K562 (cell line): ENCODE measurements around the gene PGP. TPM values are rescaled to one million over a fixed set of nuclear protein-coding genes. Genes with fewer than 3 reads are reported as not detected.
A peak's percentile ranks its signal among the peaks of the same experiment; 100 is the strongest.

Source experiments
- ATAC-seq: fragments of 200-7000 bp; cut with Tn5 transposase; 3 replicates; pipeline ENCODE4 v1.9.1; 2020; ENCODE audit warnings: moderate library complexity
- BruUV-seq: library from RNA; stranded (reverse); fragments of 400-500 nt; replicated peaks from 2 replicates; lab custom pipeline; 2021; lab: Mats Ljungman, UMichigan
- CTCF ChIA-PET: fragments of 300-600 bp; formaldehyde crosslinking; extraction: SDS; loops from one replicate; lab custom pipeline; 2021; ENCODE audit warnings: low intra/inter-chr PET ratio; lab: Yijun Ruan, JAX
- POLR2A ChIA-PET: fragments of 300-600, 350-650 bp; sonication (Branson Sonifier 250); formaldehyde crosslinking; extraction: SDS; loops from one replicate; lab custom pipeline; 2021; ENCODE audit warnings: antibody characterized with exemption, inconsistent platforms; lab: Yijun Ruan, JAX
- DNase-seq, 4 experiments: peaks; one replicate each; pipeline versions ENCODE4 v3.0.0 to v3.0.0-alpha.2; 2011 to 2018; ENCODE audit warnings: low spot score in 3 of 4, mixed read lengths in 3 of 4; ENCODE audit errors: extremely low read depth in 1 of 4
- FAIRE-seq: peaks from 2 replicates; lab custom pipeline; 2011; peaks lifted over from hg19 to GRCh38; lab: Jason Lieb, UNC
- H2AFZ ChIP-seq: 2 replicates; pipeline ENCODE4 v1.6.0; 2011; ENCODE audit warnings: low read depth, low read length, control low read depth, inconsistent platforms
- H3K27ac ChIP-seq: fragments of 200-600 bp; 3 replicates; pipeline ENCODE4 v1.8.0; 2011; ENCODE audit warnings: low read depth, mild to moderate bottlenecking, control low read depth, inconsistent platforms, low read length, moderate library complexity, mixed read lengths; ENCODE audit errors: extremely low read depth
- H3K27me3 ChIP-seq, 2 experiments: fragments of 300-600 bp in 1 of 2; 2 replicates in 1 of 2; 3 replicates in 1 of 2; pipeline versions ENCODE4 v1.6.0 to v1.8.0; 2011; ENCODE audit warnings: inconsistent platforms in 2 of 2, low read length in 2 of 2, mild to moderate bottlenecking in 1 of 2, mixed read lengths in 1 of 2, moderate library complexity in 1 of 2; ENCODE audit not compliant: control insufficient read depth in 2 of 2, insufficient read depth in 2 of 2
- H3K36me3 ChIP-seq: fragments of 300-600 bp; 3 replicates; pipeline ENCODE4 v1.8.0; 2011; ENCODE audit warnings: mild to moderate bottlenecking, low read length, inconsistent platforms; ENCODE audit not compliant: control insufficient read depth, insufficient read depth
- H3K4me1 ChIP-seq, 2 experiments: fragments of 200-600 bp in 1 of 2; replicated peaks in 1 of 2; 2 replicates in 1 of 2; 3 replicates in 1 of 2; pipeline versions ENCODE4 v1.5.1 to v1.8.0; 2011; ENCODE audit warnings: inconsistent platforms in 2 of 2, low read length in 2 of 2, mild to moderate bottlenecking in 1 of 2, mixed read lengths in 1 of 2, moderate library complexity in 1 of 2; ENCODE audit not compliant: control insufficient read depth in 2 of 2, insufficient read depth in 2 of 2
- H3K4me2 ChIP-seq: 2 replicates; pipeline ENCODE4 v1.6.1; 2011; ENCODE audit warnings: low read length, control low read depth, inconsistent platforms, mixed read lengths; ENCODE audit not compliant: insufficient read depth
- H3K4me3 ChIP-seq: fragments of 200-600 bp; sonication (generic), shearing (Covaris generic); 2 replicates; pipeline ENCODE4 v1.5.1; 2016; ENCODE audit warnings: control low read depth, inconsistent platforms
- H3K79me2 ChIP-seq: fragments of 200-600 bp; 3 replicates; pipeline ENCODE4 v1.8.0; 2011; ENCODE audit warnings: low read length, inconsistent platforms; ENCODE audit not compliant: control insufficient read depth, insufficient read depth
- H3K9ac ChIP-seq, 2 experiments: 2 replicates each; pipeline versions ENCODE4 v1.6.0 to v1.6.1; 2011; ENCODE audit warnings: low read depth in 2 of 2, low read length in 2 of 2, control low read depth in 1 of 2, inconsistent platforms in 1 of 2, mild to moderate bottlenecking in 1 of 2, mixed read lengths in 1 of 2; ENCODE audit not compliant: insufficient read depth in 1 of 2
- H3K9me1 ChIP-seq: one replicate; pipeline ENCODE4 v1.6.0; 2011; ENCODE audit warnings: inconsistent platforms, mild to moderate bottlenecking, low read length, moderate library complexity; ENCODE audit not compliant: control insufficient read depth, insufficient read depth
- H3K9me3 ChIP-seq: replicated peaks from 2 replicates; pipeline ENCODE4 v1.5.1; 2011; ENCODE audit warnings: low read depth, low read length, inconsistent platforms; ENCODE audit not compliant: control insufficient read depth, insufficient read depth
- H4K20me1 ChIP-seq: replicated peaks from 2 replicates; pipeline ENCODE4 v1.6.1; 2011; ENCODE audit warnings: low read length, inconsistent platforms, mixed read lengths; ENCODE audit not compliant: control insufficient read depth, insufficient read depth
- ETV5 ChIP-seq: sonication (generic); formaldehyde crosslinking; IDR thresholded peaks from 2 replicates; pipeline ENCODE4 v1.4.0; 2020; ENCODE audit warnings: low read depth, mild to moderate bottlenecking, missing genetic modification reagents
- EZH2 ChIP-seq: IDR thresholded peaks from 2 replicates; pipeline ENCODE4 v1.6.1; 2012; ENCODE audit warnings: low read depth, mild to moderate bottlenecking, inconsistent platforms, low read length, borderline replicate concordance
- KAT8 ChIP-seq: fragments of 450-650 bp; IDR thresholded peaks from 2 replicates; pipeline ENCODE4 v1.6.1; 2016; ENCODE audit warnings: low read depth, mild to moderate bottlenecking
- KLF16 ChIP-seq: IDR thresholded peaks from 2 replicates; pipeline ENCODE4 v1.6.1; 2016; ENCODE audit warnings: antibody characterized with exemption
- POLR2A ChIP-seq: fragments of 450-650 bp; conservative IDR thresholded peaks from 2 replicates; pipeline ENCODE4 v1.6.1; 2016
- POLR2G ChIP-seq: fragments of 200-400 bp; formaldehyde crosslinking; IDR thresholded peaks from 2 replicates; pipeline ENCODE4 v1.6.1; 2017; ENCODE audit warnings: low read depth, mild to moderate bottlenecking, antibody characterized with exemption, low read length, moderate library complexity
- TCF7L2 ChIP-seq: fragments of 150-350 bp; IDR thresholded peaks from 2 replicates; pipeline ENCODE4 v1.6.1; 2016; ENCODE audit warnings: low read depth, mild to moderate bottlenecking, low read length, moderate library complexity
- ZNF121 ChIP-seq: sonication (generic); formaldehyde crosslinking; conservative IDR thresholded peaks from 2 replicates; pipeline ENCODE4 v1.8.0; 2022; ENCODE audit warnings: missing genetic modification reagents
- WGBS: fragments of 100-300 bp; shearing (Covaris generic); methylation state at CpG from one replicate; pipeline ENCODE4 v1.1.6; 2016; ENCODE audit warnings: low coverage, mixed read lengths; ENCODE audit not compliant: insufficient coverage; ENCODE audit errors: missing lambda C conversion rate; 5-methylcytosine and 5-hydroxymethylcytosine counted together
- in situ Hi-C: fragments of 300-500 bp; cut with MboI; formaldehyde crosslinking; loops from 4 replicates; pipeline ENCODE4 v1.15.0; 2018; ENCODE audit warnings: inconsistent platforms, mixed read lengths
- intact Hi-C: fragments of 100-400 bp; cut with micrococcal nuclease; formaldehyde crosslinking; loops from 2 replicates; pipeline ENCODE4 v1.14.2; 2022
- polyA plus RNA-seq, 8 experiments: library from polyadenylated mRNA; depleted of rRNA in 4 of 8; stranded (reverse) in 5 of 8; unstranded in 3 of 8; fragments of >200 nt; fragmentation: Nextera tagmentation in 2 of 8; fragmentation: Illumina TruSeq in 1 of 8; extraction: Ambion mirVana in 2 of 8; extraction: Trizol in 1 of 8; gene quantifications; 2 replicates each; pipeline versions ENCODE4 v1.2.1 to v1.2.3, GENCODE V29; 2011 to 2014; ENCODE audit warnings: inconsistent platforms in 1 of 8, missing spikeins in 1 of 8
- total RNA-seq, 7 experiments: library from RNA; depleted of rRNA in 6 of 7; stranded (reverse); fragments of >200 nt in 6 of 7; fragmentation: Illumina TruSeq in 2 of 7; extraction: Trizol in 2 of 7; gene quantifications; 2 replicates each; pipeline versions ENCODE4 v1.2.1 to v1.2.3, GENCODE V29; 2011 to 2021; ENCODE audit warnings: low replicate concordance in 1 of 7
- TF ChIP-seq, protein P1 (sequence below): sonication (generic); formaldehyde crosslinking; IDR thresholded peaks from 2 replicates; pipeline ENCODE4 v1.9.0; 2022; ENCODE audit warnings: mild to moderate bottlenecking, missing genetic modification reagents
- TF ChIP-seq, protein P2 (sequence below): IDR thresholded peaks from 2 replicates; pipeline ENCODE4 v1.6.1; 2012; ENCODE audit warnings: low read depth, low read length, improper control_type of control experiment, borderline replicate concordance
- TF ChIP-seq, protein P3 (sequence below), 2 experiments: IDR thresholded peaks; 2 replicates each; pipeline ENCODE4 v1.6.1; 2011; ENCODE audit warnings: borderline replicate concordance in 1 of 2, control low read depth in 1 of 2, low read depth in 1 of 2, low read length in 1 of 2, mild to moderate bottlenecking in 1 of 2, mixed read lengths in 1 of 2, moderate library complexity in 1 of 2; ENCODE audit not compliant: insufficient read depth in 1 of 2, insufficient read length in 1 of 2, poor library complexity in 1 of 2, severe bottlenecking in 1 of 2; ENCODE audit errors: extremely low read depth in 1 of 2

PGP gene
- total and polyA plus RNA-seq, 9 of the 15 experiments (the other 6 are each of a cell fraction or from before 2014, with no cell fraction given): 1.1 to 57.6 (median 19.6) TPM

DNA sequence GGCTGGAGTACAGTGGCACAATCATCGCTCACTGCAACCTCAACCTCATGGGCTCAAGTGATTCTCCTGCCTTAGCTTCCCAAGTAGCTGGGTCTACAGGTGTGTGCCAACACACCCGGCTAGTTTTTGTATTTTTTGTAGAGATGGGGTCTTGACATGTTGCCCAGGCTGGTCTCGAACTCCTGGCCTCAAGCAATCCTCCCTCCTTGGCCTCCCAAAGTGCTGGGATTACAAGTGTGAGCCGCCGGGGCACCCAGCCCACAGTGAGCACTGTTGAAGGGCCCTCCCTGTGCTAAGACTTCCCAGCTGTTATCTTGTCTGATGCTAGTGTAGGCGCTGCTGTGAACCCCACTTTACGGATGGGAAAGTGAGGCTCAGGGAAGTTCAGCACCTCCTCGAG lies 26.2 kb downstream of the PGP start:
- DNase-seq (no peak), FAIRE-seq (no peak), ATAC-seq (no peak)
- Histone ChIP-seq H3K36me3 (no peaks in the 10 kb centered on the region), H3K9ac (peak overlapping the region in 1 of 2 experiments; percentile 71; a peak in 2 of 4 replicates), H3K79me2 (no peaks in the 10 kb centered on the region), H4K20me1 (0 out of 2 replicates have a peak, but pooled peaks cover 3% of the 10 kb centered on the region), H3K27me3 (no peaks in the 10 kb centered on the region), H3K27ac (no peak overlapping the region), H3K9me3 (no peaks in the 10 kb centered on the region), H3K4me2 (no peak overlapping the region), H3K9me1 (no peaks in the 10 kb centered on the region), H3K4me1 (peaks cover 0 to 68% of the 10 kb centered on the region in 2 experiments; a peak in 2 of 5 replicates), H3K4me3 (no peak overlapping the region), H2AFZ (no peak overlapping the region)
- ChIA-PET POLR2A (no interaction called here), CTCF (no interaction called here)
- no peak for TF ChIP-seq EZH2
- peak; percentile 69; the same call in 1 of the 2 replicates for TF ChIP-seq ZNF121 (CRISPR knock-in tag)
- no TSS peak for BruUV-seq
- 74% methylated on average over 7 of the region's 8 CpGs for WGBS
- in situ Hi-C loops (no loop called here), intact Hi-C loops (no loop called here)

DNA sequence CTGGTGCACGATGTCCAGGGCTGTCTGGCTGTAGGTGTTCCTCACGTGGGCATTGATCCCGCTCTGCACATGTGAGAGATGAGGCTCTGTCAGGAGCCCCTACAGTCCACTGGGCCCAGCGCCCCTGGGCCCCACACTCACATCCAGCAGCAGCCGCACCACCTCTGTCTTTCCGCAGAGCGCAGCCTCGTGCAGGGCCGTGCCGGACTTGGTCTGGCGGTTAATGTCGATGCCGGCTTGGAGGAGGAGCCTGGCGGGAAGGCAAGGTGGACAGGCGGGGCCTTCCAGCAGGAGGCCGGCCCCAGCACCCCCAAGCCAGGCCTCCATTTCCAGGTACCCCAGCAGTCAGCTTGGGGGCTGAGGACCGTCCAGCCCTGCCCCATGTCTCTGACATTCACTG lies 27.4 kb downstream of the PGP start:
- Histone ChIP-seq H3K9ac (peak overlapping the region in 1 of 2 experiments; percentile 89; a peak in 3 of 4 replicates), H3K79me2 (no peaks in the 10 kb centered on the region), H3K27ac (no peak overlapping the region), H3K4me2 (0 out of 2 replicates have a peak overlapping the region, but pooled peaks have one; percentile 8), H3K27me3 (no peaks in the 10 kb centered on the region), H3K9me3 (no peaks in the 10 kb centered on the region), H3K9me1 (no peaks in the 10 kb centered on the region), H2AFZ (peak overlapping the region; percentile 68), H3K36me3 (no peaks in the 10 kb centered on the region), H3K4me1 (peaks cover 0 to 80% of the 10 kb centered on the region in 2 experiments; a peak in 2 of 5 replicates), H4K20me1 (0 out of 2 replicates have a peak, but pooled peaks cover under 1% of the 10 kb centered on the region), H3K4me3 (no peak overlapping the region; the same call in 1 of the 2 replicates)
- CTCF ChIA-PET: no interaction called here
- POLR2A ChIA-PET: no interaction called here
- DNase-seq (peak; percentile 36 to 42 (median 38)), FAIRE-seq (peak; percentile 35), ATAC-seq (peak; percentile 77)
- BruUV-seq: no TSS peak
- 28% methylated on average over 17 of the region's 17 CpGs for WGBS
- in situ Hi-C loops: no loop called here
- intact Hi-C loops: no loop called here
- TF ChIP-seq KAT8 (no peak), POLR2G (peak; percentile 60), ETV5 (CRISPR knock-in tag) (no peak), KLF16 (no peak), POLR2A (peak; percentile 37; the same call in 1 of the 2 replicates), TCF7L2 (no peak)
- TF ChIP-seq, protein P1, sequence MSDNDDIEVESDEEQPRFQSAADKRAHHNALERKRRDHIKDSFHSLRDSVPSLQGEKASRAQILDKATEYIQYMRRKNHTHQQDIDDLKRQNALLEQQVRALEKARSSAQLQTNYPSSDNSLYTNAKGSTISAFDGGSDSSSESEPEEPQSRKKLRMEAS: peak; percentile 77
- TF ChIP-seq, protein P2, sequence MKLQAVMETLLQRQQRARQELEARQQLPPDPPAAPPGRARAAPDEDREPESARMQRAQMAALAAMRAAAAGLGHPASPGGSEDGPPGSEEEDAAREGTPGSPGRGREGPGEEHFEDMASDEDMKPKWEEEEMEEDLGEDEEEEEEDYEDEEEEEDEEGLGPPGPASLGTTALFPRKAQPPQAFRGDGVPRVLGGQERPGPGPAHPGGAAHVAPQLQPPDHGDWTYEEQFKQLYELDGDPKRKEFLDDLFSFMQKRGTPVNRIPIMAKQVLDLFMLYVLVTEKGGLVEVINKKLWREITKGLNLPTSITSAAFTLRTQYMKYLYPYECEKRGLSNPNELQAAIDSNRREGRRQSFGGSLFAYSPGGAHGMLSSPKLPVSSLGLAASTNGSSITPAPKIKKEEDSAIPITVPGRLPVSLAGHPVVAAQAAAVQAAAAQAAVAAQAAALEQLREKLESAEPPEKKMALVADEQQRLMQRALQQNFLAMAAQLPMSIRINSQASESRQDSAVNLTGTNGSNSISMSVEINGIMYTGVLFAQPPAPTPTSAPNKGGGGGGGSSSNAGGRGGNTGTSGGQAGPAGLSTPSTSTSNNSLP: no peak
- TF ChIP-seq, protein P3, sequence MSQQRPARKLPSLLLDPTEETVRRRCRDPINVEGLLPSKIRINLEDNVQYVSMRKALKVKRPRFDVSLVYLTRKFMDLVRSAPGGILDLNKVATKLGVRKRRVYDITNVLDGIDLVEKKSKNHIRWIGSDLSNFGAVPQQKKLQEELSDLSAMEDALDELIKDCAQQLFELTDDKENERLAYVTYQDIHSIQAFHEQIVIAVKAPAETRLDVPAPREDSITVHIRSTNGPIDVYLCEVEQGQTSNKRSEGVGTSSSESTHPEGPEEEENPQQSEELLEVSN (IDR thresholded peaks at IDR 0.05; ENCODE audit: borderline replicate concordance in 1 of 2, extremely low read depth in 1 of 2, insufficient read depth in 1 of 2, insufficient read length in 1 of 2, low read depth in 1 of 2, low read length in 1 of 2, poor library complexity in 1 of 2, severe bottlenecking in 1 of 2): peak; percentile 48 to 82
